Keratinocyte (primary cell): ENCODE measurements around the gene INPP5A. TPM values are rescaled to one million over a fixed set of nuclear protein-coding genes. Genes with fewer than 3 reads are reported as not detected.

Experiments used
- DNase-seq: peaks from one replicate; pipeline ENCODE4 v3.0.0-alpha.2; 2011; ENCODE audit warnings: low read depth, missing footprints, low spot score
- FAIRE-seq: peaks from 2 replicates; lab custom pipeline; 2011; peaks lifted over from hg19 to GRCh38; lab: Jason Lieb, UNC
- H2AFZ ChIP-seq: 2 replicates; pipeline ENCODE4 v1.6.0; 2012; ENCODE audit warnings: low read length, control low read depth, inconsistent platforms; ENCODE audit not compliant: control insufficient read depth
- H3K27ac ChIP-seq: 2 replicates; pipeline ENCODE4 v1.5.1; 2011; ENCODE audit warnings: low read length; ENCODE audit not compliant: control insufficient read depth, insufficient read depth
- H3K27me3 ChIP-seq: 3 replicates; pipeline ENCODE4 v1.6.0; 2011; ENCODE audit warnings: low read length; ENCODE audit not compliant: control insufficient read depth, insufficient read depth; ENCODE audit errors: extremely low read depth
- H3K36me3 ChIP-seq, 2 experiments: 2 replicates in 1 of 2; 3 replicates in 1 of 2; pipeline ENCODE4 v1.5.1; 2011; ENCODE audit warnings: low read length in 2 of 2, mild to moderate bottlenecking in 1 of 2; ENCODE audit not compliant: control insufficient read depth in 2 of 2, insufficient read depth in 2 of 2; ENCODE audit errors: extremely low read depth in 1 of 2
- H3K4me1 ChIP-seq: 3 replicates; pipeline ENCODE4 v1.5.1; 2011; ENCODE audit warnings: low read length; ENCODE audit not compliant: control insufficient read depth, insufficient read depth; ENCODE audit errors: extremely low read depth
- H3K4me2 ChIP-seq: 3 replicates; pipeline ENCODE4 v1.6.0; 2011; ENCODE audit warnings: low read depth, low read length; ENCODE audit not compliant: control insufficient read depth, insufficient read depth; ENCODE audit errors: extremely low read depth
- H3K4me3 ChIP-seq, 3 experiments: fragments of 200-600 bp in 1 of 3; sonication (generic) in 1 of 3; 2 replicates in 2 of 3; 3 replicates in 1 of 3; pipeline ENCODE4 v1.5.1; 2011 to 2016; ENCODE audit warnings: low read length in 3 of 3, mild to moderate bottlenecking in 3 of 3, control low read depth in 2 of 3, inconsistent platforms in 1 of 3, low read depth in 1 of 3, mixed read lengths in 1 of 3, mixed run types in 1 of 3, moderate library complexity in 1 of 3; ENCODE audit not compliant: control insufficient read depth in 2 of 3, insufficient read depth in 2 of 3; ENCODE audit errors: extremely low read depth in 1 of 3
- H3K79me2 ChIP-seq: 2 replicates; pipeline ENCODE4 v1.6.0; 2012; ENCODE audit warnings: low read length; ENCODE audit not compliant: control insufficient read depth, insufficient read depth
- H3K9ac ChIP-seq: 3 replicates; pipeline ENCODE4 v1.6.0; 2011; ENCODE audit warnings: low read length; ENCODE audit not compliant: control insufficient read depth, insufficient read depth; ENCODE audit errors: extremely low read depth
- H3K9me1 ChIP-seq: 3 replicates; pipeline ENCODE4 v1.6.0; 2011; ENCODE audit warnings: low read length; ENCODE audit not compliant: control insufficient read depth, insufficient read depth; ENCODE audit errors: extremely low read depth
- H3K9me3 ChIP-seq: 2 replicates; pipeline ENCODE4 v1.5.1; 2012; ENCODE audit warnings: low read depth, low read length; ENCODE audit not compliant: control insufficient read depth
- H4K20me1 ChIP-seq: 3 replicates; pipeline ENCODE4 v1.6.0; 2011; ENCODE audit warnings: low read length; ENCODE audit not compliant: control insufficient read depth, insufficient read depth; ENCODE audit errors: extremely low read depth
- EZH2 ChIP-seq: IDR thresholded peaks from one replicate; pipeline ENCODE4 v1.6.1; 2012; ENCODE audit warnings: inconsistent platforms, mild to moderate bottlenecking, low read length, moderate library complexity
- dilution Hi-C: fragments of 300-500 bp; cut with MboI; formaldehyde crosslinking; loops from one replicate; pipeline ENCODE4 v1.7.0; 2020; ENCODE audit warnings: low sequenced_read_pairs; ENCODE audit not compliant: extremely low pct_ligation_motif_present
- polyA plus RNA-seq, 5 experiments: library from polyadenylated mRNA; depleted of rRNA in 3 of 5; stranded (reverse) in 3 of 5; stranded (forward) in 1 of 5; unstranded in 1 of 5; fragments of >200 nt; gene quantifications; 1 replicate in 1 of 5; 2 replicates in 3 of 5; 3 replicates in 1 of 5; pipeline versions ENCODE4 v1.2.1 to v1.2.3, GENCODE V29; 2011 to 2012; ENCODE audit warnings: missing spikeins in 2 of 5, low read depth in 1 of 5, low replicate concordance in 1 of 5
- TF ChIP-seq, protein P1 (sequence below), 3 experiments: IDR thresholded peaks in 1 of 3; conservative IDR thresholded peaks in 1 of 3; optimal IDR thresholded peaks in 1 of 3; 2 replicates in 2 of 3; 3 replicates in 1 of 3; pipeline versions ENCODE3 to v1.5.1; 2011; ENCODE audit warnings: low read length in 3 of 3, mild to moderate bottlenecking in 3 of 3, moderate library complexity in 2 of 3, control low read depth in 1 of 3, inconsistent platforms in 1 of 3; ENCODE audit not compliant: insufficient read depth in 2 of 3; ENCODE audit errors: extremely low read depth in 1 of 3

Gene INPP5A
- polyA plus RNA-seq, 1 donor (not counting 4 experiments of a cell fraction or from before 2014, with no cell fraction given) = 11.2 TPM

DNA sequence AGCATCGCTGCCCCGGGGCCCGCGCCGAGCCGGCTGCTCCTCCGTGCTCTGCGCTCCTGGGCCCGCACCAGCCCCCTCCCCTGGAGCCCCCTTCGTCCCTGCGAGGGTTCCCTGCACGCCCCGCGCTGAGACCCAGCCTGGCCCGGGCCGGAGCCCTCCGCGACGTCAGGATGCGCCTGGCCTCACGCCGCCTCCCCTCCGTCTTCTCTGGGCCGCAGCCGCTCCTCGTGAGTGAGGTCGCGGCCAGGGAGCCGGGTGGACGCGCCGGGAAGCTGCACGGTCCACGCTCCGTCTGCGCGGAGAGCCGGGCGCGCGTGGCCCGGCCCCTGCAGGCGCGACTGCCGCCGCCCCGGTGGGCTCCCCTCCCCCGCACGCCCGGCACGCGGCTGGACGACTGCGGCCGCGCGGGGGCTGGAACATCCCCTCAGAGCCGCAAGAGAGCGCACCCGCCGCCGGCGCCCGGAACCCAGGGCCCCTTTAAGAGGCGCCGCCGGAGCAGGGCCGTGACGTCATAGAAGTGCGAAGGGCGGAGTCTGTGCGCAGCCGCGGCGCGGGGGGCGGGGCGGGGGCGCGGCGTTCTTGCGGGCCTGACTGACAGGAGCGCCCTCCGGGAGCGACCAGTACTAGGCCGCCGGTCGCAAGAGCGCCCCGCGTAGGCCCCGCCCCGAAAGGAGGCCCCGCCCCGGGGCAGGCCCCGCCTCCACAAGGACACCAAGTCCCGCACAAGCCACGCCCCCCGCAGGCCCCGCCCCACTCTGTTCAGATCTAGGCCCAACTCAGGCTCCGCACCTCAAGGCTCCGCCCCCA, 507 bp upstream of the INPP5A start:
- TF ChIP-seq, protein P1, sequence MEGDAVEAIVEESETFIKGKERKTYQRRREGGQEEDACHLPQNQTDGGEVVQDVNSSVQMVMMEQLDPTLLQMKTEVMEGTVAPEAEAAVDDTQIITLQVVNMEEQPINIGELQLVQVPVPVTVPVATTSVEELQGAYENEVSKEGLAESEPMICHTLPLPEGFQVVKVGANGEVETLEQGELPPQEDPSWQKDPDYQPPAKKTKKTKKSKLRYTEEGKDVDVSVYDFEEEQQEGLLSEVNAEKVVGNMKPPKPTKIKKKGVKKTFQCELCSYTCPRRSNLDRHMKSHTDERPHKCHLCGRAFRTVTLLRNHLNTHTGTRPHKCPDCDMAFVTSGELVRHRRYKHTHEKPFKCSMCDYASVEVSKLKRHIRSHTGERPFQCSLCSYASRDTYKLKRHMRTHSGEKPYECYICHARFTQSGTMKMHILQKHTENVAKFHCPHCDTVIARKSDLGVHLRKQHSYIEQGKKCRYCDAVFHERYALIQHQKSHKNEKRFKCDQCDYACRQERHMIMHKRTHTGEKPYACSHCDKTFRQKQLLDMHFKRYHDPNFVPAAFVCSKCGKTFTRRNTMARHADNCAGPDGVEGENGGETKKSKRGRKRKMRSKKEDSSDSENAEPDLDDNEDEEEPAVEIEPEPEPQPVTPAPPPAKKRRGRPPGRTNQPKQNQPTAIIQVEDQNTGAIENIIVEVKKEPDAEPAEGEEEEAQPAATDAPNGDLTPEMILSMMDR (optimal IDR thresholded peaks at IDR 0.05 in 1 of 3, IDR thresholded peaks at IDR 0.05 in 1 of 3, conservative IDR thresholded peaks at IDR 0.05 in 1 of 3; ENCODE audit: extremely low read depth in 1 of 3, insufficient read depth in 2 of 3, low read length in 3 of 3) = peak in 1 of 3 experiments; percentile 25
- no peak for TF ChIP-seq EZH2
- Histone ChIP-seq H3K4me2 (peak overlapping the region; percentile 96), H3K36me3 (no peaks in the 10 kb centered on the region), H4K20me1 (peaks cover 6% of the 10 kb centered on the region), H3K4me1 (peaks cover 29% of the 10 kb centered on the region), H3K9me3 (no peaks in the 10 kb centered on the region), H3K9me1 (no peaks in the 10 kb centered on the region), H3K27ac (peak overlapping the region; percentile 20), H2AFZ (peak overlapping the region; percentile 71), H3K27me3 (no peaks in the 10 kb centered on the region), H3K9ac (peak overlapping the region; percentile 64), H3K4me3 (peak overlapping the region; percentile 67 to 76 (median 71)), H3K79me2 (peaks cover 11% of the 10 kb centered on the region)
- dilution Hi-C loops = no loop called here
- DNase-seq = peak; percentile 98
- no peak for FAIRE-seq

DNA sequence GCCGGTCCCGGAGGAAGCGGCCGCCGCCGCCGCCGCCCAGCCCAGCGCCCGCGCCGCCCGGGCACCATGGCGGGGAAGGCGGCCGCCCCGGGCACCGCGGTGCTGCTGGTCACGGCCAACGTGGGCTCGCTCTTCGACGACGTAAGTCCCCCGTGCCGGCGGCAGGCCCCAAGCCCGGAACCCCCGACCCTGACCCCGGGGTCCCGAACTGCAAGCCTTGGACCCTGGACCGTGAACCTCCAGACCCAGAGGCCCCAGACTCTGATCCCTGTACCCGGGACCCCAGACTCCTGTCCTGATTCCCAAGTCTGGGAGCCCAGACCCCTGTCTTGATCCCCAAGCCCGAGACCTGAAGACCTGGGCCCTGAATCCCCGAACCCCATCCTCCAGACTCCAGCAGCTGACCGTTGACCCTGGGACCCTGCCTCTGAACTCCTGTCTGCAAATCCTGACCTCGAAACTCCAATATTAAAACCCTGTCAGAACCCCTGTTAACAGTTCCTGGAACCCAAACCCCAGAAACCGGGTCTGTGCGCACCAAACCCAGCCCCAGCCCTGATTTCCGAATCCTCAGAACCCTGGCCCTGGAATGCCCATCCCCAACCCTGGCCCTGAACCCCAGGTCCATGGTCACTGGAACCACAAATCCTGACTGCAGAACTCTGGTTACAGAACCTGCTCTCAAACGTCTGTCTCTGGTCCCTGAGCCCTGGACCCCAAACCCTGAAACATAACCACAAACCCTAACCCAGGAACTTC, 623 bp downstream of the INPP5A start:
- Histone ChIP-seq H2AFZ (peak overlapping the region; percentile 19), H4K20me1 (peaks cover 6% of the 10 kb centered on the region), H3K27me3 (no peaks in the 10 kb centered on the region), H3K9ac (peak overlapping the region; percentile 78), H3K4me3 (peak overlapping the region; percentile 56 to 82 (median 76)), H3K9me1 (no peaks in the 10 kb centered on the region), H3K9me3 (no peaks in the 10 kb centered on the region), H3K36me3 (no peaks in the 10 kb centered on the region), H3K4me2 (peak overlapping the region; percentile 96), H3K79me2 (peaks cover 14% of the 10 kb centered on the region), H3K27ac (peak overlapping the region; percentile 20), H3K4me1 (peaks cover 24% of the 10 kb centered on the region)
- no peak for DNase-seq
- no peak for FAIRE-seq
- TF ChIP-seq, protein P1 (optimal IDR thresholded peaks at IDR 0.05 in 1 of 3, IDR thresholded peaks at IDR 0.05 in 1 of 3, conservative IDR thresholded peaks at IDR 0.05 in 1 of 3; ENCODE audit: extremely low read depth in 1 of 3, insufficient read depth in 2 of 3, low read length in 3 of 3) = no peak
- no peak for TF ChIP-seq EZH2
- dilution Hi-C loops = no loop called here
